Posterior cingulate gyrus (tissue), 11 donors: Measurements from ENCODE around the gene ASCL5.

Source experiments
- DNase-seq, 10 donors: peaks; one replicate each; pipeline versions ENCODE4 v3.0.0 to v3.0.0-alpha.2; 2020 to 2021; ENCODE audit warnings: mixed read lengths in 3 of 10
- intact Hi-C: fragments of 100-400 bp; cut with DNase I; formaldehyde crosslinking; loops from one replicate; pipeline ENCODE4 v1.15.1; 2023

ASCL5 gene

DNA sequence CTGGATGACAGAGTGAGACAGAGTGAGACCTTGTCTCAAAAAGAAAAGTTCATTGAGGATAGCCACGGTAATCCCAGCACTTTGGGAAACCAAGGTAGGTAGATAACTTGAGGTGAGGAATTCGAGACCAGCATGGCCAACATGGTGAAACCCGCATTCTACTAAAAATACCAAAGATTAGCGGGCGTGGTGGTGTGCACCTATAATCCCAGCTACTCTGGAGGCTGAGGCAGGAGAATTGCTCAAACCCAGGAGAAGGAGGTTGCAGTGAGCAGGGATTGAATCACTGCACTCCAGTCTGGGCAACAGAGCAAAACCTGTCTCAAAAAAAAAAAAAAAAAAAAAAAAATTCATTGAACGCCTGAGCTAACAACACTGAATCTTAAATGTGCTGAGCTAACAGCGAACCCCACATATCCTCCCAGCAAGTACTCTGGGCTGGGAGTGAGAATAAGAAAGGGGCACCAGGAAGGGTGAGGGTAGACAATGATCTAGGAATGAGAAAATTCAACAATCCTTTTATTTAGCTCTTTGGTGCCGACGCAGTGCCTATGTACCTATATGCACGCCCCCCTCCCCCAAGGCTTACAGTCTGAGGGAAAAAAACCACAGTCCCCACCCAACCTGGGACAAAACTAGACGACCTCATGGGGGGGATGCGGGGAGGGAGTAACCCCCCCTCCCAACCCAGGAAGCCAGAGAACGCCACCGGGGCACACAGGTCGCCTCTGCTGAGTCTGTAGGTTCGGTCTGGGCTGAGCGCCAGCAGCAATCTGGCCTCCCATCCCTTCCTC is 13.3 kb downstream of the ASCL5 start:
- DNase-seq, result peak in 1 of 10 donors; percentile 47
- intact Hi-C loops, result loop anchor here (5.0 to 10.0 kb wide), 2 partner anchors 69 to 141 kb away; no protein-coding TSS in a partner anchor

DNA sequence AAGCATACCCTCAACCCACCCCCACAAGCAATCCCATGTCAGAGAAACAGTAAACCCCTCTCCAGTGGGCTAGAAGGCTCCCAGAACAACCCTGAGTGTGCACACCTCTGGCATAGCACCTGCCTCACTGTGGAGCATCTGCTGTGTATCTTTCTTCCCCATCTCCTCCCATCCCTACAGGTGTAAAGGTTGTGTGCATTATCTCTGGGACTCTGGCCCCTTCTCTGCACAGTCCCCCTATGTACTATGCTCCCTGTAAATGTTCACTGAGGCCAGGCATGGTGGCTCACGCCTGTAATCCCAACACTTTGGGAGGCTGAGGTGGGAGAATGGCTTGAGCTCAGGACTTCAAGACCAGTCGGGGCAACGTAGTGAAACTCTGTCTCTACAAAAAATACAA is 14.1 kb downstream of the ASCL5 start:
- DNase-seq, result peak in 1 of 10 donors; percentile 16
- intact Hi-C loops, result loop anchor here (5.0 to 10.0 kb wide), 2 partner anchors 68 to 141 kb away; no protein-coding TSS in a partner anchor

DNA sequence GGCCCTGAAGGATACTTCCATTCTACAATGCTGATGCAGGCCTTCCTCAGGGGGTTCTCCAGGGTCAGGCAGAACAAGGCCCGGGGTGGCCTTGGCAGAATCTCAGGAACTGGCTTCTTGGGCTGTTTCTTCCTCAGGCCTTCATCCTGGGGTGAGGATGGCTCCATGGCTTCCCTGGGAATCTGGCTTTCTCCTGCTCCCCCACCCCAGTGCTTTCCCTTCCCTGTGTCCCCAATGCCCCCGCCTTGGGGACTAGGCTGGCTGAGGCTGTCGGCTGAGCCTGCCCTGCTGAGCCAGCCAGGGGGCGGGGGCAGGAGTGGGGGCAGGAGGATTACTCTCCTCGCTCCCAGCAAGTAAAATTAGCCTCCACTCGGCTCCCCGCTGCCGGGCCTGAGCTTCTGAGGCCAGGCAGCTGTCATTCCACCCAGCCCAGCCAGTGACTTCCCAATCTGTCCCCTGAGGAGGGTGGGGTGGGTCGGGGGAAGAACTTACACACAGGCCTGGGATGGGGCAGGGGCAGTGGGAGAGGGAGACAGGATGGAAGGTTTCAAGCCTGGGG is 14.7 kb downstream of the ASCL5 start, which contains the start of gene CACNA1S:
Gene CACNA1S, minus strand, starts transcription at position 254 of the 559 bp plus-strand sequence. Its CDS starts 87 bp downstream, at position 167.
- intact Hi-C loops, result loop anchor here (5.0 to 10.0 kb wide), 2 partner anchors 67 to 140 kb away; no protein-coding TSS in a partner anchor
- peak in 2 of 10 donors; percentile 37 to 61 for DNase-seq

DNA sequence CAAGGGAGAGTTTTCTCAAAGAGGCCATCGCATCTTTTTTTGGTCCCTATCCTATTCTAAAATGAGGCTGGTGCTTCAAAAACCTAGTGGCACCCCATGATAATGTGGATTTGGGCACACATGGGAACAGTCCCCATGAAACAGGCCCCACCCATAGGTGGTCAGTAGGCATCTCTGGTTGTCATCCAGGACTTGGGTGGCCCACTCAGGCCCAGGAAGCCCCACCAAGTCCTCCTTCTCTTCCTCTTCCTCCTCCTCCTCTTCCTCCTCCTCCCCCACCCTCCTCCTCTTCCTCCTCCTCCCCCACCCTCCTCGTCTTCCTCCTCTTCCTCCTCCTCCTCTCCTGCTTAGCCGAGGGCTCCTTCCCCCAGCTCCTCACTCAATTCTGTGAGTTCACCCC is 15.3 kb downstream of the ASCL5 start:
- DNase-seq, result no peak
- intact Hi-C loops, result loop anchor here (5.0 to 10.0 kb wide), 2 partner anchors 67 to 139 kb away; no protein-coding TSS in a partner anchor

DNA sequence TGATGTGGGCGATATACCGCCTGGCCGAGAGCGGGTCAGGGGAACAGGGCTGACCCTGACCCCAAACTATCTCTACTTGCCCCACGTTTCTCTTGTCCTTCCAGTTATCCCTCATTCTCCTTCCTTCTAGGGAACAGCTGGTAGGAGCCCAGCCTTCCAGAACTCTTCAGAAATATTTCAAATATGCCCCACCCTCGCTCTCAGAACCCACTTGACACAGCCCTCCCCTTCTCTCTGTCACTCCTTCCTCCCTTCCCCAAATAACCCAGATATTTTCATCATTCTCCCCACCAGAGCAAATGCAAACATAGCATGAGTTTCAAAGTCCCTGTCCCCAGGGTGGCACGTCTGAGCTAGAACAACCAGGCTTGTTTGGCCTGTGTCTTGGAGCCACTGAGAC is 15.8 kb downstream of the ASCL5 start:
- intact Hi-C loops, result loop anchor here (5.0 to 10.0 kb wide), 2 partner anchors 66 to 139 kb away; no protein-coding TSS in a partner anchor
- DNase-seq, result peak in 1 of 10 donors; percentile 2

DNA sequence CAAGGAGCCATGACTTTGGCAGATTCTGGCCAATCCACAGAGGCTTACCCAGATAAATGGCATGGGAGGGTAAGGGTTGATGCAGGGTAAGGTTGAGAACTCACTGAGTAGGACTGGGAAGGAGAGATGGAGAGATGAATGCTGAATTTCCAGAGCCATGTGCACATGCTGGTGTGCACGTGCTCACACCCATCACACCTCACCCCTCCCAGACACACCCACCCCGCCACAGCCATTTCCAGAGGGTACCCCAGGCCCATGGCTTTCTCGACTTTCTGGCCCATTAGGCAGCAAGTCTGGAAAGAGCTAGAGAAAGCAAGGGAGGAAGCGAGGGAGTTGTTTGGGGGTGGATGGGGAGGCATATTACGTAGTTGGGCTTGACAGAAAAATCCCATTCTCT is 16.4 kb downstream of the ASCL5 start:
- intact Hi-C loops, result loop anchor here (5.0 to 10.0 kb wide), 2 partner anchors 66 to 138 kb away; no protein-coding TSS in a partner anchor
- DNase-seq, result peak in 1 of 10 donors; percentile 54

DNA sequence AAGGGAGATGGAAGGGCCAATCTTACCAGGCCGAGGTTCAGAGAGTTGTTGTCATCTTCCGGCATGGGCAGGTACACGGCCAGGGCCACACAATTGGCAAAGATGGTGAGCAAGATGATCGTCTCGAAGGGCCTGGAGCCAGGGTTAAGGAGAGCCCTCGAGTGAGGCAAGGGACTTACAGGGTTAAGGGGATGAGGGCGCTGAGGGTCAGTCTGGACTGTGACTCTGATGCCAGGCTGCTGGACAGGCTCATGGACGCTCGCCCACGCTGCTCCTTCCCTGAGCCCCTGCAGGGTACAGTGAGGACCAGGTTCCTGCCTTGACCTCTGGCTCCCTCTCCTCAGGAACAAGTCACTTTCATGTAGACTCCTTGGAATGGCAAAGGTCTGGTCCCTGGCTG is 16.8 kb downstream of the ASCL5 start:
- peak in 2 of 10 donors; percentile 56 to 65 for DNase-seq
- intact Hi-C loops, result loop anchor here (5.0 to 10.0 kb wide), 2 partner anchors 65 to 138 kb away; no protein-coding TSS in a partner anchor

DNA sequence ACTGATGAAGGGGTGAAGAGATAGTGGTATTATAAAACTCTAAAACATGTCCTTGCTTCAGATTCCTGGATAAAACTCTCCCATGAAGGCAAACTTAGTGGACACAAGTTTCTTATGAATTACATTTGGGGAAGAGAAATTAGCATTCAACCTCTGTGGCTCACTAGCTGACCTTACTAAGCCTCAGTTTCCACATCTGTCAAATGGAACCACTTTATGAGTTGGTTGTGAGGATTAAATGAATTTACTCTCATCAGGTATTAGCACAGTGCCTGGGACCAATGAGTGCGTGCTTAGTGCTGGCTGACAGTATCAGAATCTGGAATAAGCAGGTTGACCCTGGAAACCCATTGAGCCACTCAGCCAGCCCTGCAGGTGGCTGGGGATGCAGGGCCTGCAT is 17.3 kb downstream of the ASCL5 start:
- intact Hi-C loops, result loop anchor here (5.0 to 10.0 kb wide), 2 partner anchors 65 to 137 kb away; no protein-coding TSS in a partner anchor

DNA sequence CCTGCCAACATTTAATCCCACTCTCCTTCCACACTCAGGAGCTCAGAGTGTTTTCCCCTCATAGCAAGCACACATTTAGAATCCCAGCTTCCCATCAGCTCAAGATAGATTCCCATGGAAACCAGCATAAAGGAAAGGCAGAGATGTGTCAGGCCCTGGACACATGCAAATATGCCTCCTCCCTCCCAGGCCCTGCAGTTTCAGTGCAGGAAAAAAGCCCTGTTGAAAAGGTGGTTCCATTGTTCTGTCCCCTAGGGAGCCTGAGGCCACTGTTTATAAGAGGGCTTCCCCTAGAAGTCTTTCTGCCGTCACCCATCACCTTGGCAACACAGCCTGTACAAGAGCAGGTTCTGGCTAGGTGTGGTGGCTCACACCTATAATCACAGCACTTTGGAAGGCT is 18.4 kb downstream of the ASCL5 start:
- intact Hi-C loops, result no loop called here
- peak in 2 of 10 donors; percentile 30 to 52 for DNase-seq

More for the DNA sequence above, 17.3 kb downstream of the ASCL5 start:
- no peak for DNase-seq

DNA sequence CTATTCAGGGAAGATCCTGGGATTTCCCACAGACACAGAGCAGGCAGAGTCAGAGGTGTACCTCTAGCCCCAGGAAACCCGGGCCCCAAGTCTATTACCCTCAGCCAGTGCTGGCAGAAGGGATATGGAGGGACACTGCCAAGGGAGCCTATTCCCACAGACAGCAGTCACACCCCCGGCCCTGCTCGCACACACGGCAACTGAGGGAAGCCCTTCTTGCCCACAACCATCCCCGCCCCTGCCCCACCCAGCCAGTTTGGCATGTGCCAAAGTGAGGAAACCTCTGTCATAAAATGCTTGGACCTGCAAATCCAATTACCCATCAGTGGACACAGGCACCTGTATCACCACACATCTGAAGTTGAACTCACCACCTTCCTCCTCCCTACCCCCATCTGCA is 21.3 kb downstream of the ASCL5 start:
- intact Hi-C loops, result no loop called here
- peak in 1 of 10 donors; percentile 67 for DNase-seq

DNA sequence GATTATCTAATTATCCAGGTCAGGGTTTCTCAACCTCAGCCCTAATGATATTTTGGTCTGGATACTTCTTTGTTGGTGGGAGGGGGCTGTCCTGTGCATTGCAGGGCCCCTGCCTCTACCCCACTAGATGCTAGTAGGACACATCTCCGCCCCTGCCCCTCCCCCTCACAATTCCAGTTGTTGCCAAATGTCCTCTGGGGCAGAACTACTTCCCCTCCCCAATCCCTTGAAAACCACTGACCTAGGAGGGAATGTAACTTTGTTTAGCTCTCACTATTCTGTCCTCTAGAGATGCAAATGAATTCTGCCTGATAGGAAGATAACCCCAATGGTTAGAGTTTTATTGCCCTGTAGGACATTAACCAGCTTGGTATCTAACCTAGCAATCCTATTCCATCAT is 22.8 kb downstream of the ASCL5 start:
- intact Hi-C loops, result no loop called here
- peak in 1 of 10 donors; percentile 27 for DNase-seq

DNA sequence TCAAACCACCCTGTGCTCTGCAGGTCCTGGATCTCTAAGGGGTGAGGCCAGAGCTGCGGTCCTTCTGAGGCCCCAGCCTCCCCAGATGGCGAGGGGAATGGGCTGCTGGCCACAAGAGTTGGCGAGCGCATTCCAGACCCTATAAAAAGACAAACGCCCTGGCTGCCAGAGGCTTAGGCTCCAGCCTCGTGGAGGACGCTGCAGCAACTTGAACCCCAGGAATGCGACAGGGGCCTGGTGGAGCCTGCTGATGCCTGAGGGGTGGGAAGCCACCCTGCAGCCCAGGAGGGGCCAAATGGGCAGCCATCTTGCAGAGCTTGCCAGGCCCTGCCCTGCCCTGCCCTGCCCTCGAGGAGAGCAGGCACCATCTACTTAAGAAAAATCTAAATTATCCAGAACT is 23.3 kb downstream of the ASCL5 start:
- DNase-seq, result peak in 1 of 10 donors; percentile 35
- intact Hi-C loops, result no loop called here

DNA sequence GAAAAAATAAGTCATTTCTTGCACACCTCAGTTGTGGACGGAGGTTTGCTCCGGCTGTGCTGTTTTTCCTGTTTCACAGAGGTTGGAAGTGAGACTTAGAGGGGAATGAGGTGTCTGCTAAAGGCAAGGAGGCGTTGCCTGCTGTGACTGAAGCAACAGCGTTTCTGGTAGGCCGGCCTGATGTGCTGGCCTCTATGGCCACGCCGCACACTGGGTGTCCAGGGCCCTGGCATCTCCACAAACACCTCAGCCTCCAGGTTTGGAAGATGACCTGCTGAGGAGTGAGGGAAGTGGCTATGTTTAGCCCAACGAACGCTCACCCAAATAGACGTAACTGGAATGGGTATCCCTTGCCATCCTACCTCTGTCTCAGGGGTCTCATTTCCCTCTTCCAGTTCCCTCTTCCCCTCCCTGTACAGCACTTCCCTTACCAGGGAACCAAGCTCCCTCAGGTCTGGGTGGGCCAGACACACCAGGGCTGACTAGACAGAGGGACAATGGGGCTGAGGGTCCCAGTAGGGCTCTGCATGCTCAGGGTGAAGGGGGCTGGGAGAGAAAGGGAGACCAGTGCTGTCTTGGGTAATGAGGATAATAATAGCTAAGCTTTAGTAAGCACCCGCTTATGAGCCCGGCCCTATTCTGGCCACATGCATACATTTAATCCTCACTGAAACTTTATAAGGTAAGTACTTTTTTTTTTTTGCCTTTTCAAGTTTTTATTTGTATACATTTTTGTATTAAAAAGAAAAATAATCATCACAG is 26.6 kb downstream of the ASCL5 start:
- intact Hi-C loops, result no loop called here
- DNase-seq, result peak in 1 of 10 donors; percentile 66

DNA sequence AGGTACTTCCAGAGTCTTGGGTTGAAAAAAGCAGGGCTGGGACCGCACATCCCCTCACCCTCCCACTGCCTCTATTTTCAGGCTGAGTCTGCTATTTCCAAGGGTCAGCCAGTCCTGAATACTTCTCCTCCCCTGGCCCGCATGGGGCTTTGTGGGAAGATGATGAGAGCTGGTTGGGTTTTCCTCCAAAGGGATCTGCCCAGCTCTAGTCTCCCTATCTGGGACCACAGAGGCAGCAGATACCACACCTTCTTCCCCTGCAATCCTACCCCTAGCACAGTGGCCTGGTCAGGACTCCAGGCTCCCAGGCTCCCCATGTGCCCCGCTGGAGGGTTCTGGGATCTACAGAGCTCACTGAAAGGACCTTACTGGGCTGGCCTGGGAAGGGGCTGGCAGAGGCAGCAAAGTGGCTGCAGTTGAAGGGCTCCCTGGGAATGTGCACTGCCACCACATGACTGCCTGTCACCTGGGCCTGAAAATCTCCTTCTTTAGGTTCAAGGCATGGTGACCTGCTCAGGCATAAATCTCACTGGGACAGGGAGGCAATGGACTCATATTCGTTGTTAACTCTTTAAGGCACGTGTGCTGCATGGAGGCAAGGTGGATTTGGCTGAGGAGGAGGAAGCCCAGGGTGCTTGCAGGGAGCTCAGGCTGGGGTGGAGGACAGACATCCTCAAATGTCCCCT is 27.8 kb downstream of the ASCL5 start:
- peak in 2 of 10 donors; percentile 27 to 34 for DNase-seq
- intact Hi-C loops, result no loop called here

DNA sequence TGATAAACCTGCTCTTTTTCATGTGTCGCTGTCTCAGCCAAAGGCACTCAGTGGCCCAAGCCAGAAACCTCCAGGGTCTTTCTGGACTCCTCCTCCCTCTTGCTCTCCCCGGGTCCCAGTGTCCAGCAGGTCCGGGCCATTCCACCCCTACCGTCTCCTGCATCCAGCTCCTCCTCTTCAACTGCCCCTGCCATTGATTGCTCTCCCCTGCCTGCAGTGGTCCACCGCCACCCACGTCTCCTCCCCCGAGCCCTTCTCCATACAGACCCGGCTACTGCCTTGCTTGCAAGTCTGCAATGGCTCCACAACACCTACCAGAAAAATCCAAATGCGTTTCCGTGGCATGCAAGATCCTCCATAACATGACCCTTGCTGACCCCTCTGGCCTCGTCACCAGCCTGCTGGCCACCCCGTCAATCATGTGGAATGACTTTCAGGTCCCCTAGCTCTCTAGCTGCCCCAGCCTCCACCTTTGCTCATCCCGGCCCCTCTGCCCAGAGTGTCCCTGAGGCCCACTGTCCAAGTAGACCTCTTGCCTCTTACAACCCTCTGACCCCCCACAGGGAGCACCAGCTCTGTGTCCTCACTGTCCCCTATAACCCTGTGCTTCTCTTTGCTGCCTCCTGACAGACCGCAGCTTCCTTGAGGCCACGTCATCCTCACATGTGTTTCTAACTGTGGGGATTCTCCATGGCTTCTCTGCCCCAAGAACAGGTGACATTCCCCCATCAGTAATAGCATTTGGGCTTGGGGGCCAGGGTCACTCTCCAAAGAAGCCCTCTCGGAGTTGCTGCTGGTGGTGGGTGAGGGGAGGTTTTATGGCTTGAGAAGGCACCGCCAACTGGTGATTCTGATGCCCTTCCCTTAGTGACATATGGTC is 29.8 kb downstream of the ASCL5 start:
- peak in 2 of 10 donors; percentile 59 to 64 for DNase-seq
- intact Hi-C loops, result no loop called here

DNA sequence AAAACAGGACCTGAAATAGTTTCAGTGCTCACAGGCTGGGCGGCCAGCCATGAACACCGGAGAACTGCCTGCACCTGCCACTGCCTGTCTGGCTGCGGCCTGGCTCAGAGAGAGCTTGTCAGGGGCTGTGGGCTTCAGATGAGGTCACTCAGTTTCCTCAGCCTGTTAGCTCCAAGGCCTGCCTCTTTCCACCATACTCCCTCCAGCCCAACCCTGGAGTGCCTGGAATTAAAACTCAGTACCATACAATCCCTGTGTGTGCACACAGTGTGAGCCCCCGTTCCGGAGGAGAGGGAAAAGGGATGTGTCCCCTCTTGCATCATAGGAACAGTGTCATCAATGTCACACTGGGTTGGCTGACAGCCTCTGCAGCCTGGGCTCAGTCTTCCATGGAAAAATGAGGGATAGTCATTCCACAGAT is 30.9 kb downstream of the ASCL5 start:
- peak in 4 of 10 donors; percentile 32 to 88 (median 62) for DNase-seq
- intact Hi-C loops, result no loop called here

DNA sequence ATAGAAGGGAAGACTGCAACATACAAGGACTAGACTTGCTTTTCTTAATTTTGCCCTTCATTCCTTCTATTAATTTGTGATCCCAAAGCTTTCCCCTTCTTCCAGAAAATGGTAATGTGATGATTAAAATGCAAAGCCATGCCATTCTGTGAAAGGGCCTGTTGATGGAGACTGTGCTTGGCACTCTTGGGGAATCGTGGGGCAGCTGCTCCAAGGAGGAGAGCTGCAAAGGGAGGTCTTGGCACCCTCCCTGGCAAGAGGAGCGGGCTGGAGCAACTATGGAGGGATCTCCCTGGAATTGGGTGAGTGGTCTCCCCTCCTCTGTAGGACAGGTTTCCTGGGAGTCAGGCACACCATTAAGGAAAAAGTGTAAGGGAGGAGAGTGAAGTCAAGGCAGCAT is 31.4 kb downstream of the ASCL5 start:
- intact Hi-C loops, result no loop called here
- peak in 3 of 10 donors; percentile 31 to 86 (median 64) for DNase-seq

DNA sequence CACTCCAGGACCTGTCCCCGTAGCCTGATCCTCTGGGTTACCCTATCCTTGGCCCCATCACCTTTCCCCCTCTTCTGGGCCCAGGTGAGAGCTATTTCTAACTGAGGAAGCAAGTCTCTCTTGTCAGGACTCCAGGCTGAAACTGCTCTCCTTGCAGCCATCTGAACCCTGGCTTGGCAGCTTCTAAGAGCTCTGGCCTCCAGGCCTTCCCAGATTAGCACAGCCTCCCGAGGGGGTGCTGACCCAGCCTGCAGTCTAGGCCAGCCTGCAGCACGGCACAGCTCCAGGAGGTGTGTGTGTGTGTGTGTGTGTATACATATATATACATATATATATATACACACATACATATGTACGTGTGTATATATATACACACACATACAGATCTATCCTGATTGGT is 32.2 kb downstream of the ASCL5 start:
- peak in 1 of 10 donors; percentile 47 for DNase-seq
- intact Hi-C loops, result no loop called here

DNA sequence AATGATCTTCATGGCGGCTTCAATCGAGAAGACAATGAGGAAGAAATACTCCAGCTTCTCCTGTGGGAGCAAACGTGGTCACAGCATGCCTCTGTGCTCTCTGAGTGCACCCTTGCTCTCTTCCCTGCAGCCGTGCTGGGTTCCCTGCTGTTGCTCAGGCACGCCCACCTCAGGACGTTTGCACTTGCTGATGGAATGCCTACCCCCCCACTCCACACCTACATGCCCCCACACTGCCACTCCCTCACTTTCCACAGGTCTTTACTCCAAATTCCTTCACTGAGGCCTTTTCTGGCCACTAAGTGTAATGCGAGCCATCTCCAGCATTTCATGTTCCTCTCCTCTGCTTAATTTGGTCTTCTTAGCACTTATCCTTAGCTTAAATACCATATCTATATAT is 33.0 kb downstream of the ASCL5 start:
- peak in 2 of 10 donors; percentile 47 to 49 for DNase-seq
- intact Hi-C loops, result no loop called here
